ENCODE data around the gene NLGN1. TPM values are rescaled to one million over a fixed set of nuclear protein-coding genes. Genes with fewer than 3 reads are reported as not detected.

The NLGN1 gene
- total RNA-seq, 1 experiment from 2014 or later: 5.2 TPM

DNA sequence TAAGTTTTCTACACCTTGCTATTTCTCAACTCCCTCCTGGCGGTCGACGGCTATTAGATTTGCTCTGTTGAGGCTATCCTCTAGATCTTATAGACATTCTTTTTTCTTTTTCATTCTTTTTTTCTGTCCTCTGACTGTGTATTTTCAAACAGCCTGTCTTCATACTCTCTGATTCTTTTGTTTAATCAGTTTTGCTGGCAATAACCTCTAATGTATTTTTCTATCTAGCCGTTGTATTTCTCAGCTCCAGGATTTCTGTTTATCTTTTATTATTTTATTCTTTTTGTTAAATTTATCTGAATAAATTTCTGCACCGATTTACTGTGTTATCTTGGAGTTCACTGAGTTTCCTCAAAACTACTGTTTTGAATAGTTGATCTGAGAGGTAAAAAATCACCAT lies 31.5 kb downstream of the NLGN1 start:
- no peak overlapping the region for H2BK120ac ChIP-seq (ENCODE audit: low read depth, low read length, poor library complexity, severe bottlenecking)
- H3K56ac ChIP-seq (ENCODE audit: insufficient read length, low read depth, low read length): no peak overlapping the region
- no peak overlapping the region for H4K5ac ChIP-seq (ENCODE audit: insufficient read length, low read depth, low read length)
- no peak overlapping the region for H3K9ac ChIP-seq (ENCODE audit: extremely low read depth, insufficient read length, low read length)
- no peak overlapping the region for H3K18ac ChIP-seq (ENCODE audit: insufficient read length, low read depth, low read length)
- H3T11ph ChIP-seq (ENCODE audit: low read length): no peak overlapping the region
- no peak overlapping the region for H3K23ac ChIP-seq (ENCODE audit: insufficient read length, low read depth, low read length)
- H4K8ac ChIP-seq (replicated peaks; ENCODE audit: insufficient read length, low read depth, low read length): no peak overlapping the region
- no peaks in the 10 kb centered on the region for H3K27me3 ChIP-seq (ENCODE audit: insufficient read depth, low read length)
- no peak overlapping the region for H3K27ac ChIP-seq (ENCODE audit: insufficient read length, low read depth, low read length)
- TF ChIP-seq, protein P1, sequence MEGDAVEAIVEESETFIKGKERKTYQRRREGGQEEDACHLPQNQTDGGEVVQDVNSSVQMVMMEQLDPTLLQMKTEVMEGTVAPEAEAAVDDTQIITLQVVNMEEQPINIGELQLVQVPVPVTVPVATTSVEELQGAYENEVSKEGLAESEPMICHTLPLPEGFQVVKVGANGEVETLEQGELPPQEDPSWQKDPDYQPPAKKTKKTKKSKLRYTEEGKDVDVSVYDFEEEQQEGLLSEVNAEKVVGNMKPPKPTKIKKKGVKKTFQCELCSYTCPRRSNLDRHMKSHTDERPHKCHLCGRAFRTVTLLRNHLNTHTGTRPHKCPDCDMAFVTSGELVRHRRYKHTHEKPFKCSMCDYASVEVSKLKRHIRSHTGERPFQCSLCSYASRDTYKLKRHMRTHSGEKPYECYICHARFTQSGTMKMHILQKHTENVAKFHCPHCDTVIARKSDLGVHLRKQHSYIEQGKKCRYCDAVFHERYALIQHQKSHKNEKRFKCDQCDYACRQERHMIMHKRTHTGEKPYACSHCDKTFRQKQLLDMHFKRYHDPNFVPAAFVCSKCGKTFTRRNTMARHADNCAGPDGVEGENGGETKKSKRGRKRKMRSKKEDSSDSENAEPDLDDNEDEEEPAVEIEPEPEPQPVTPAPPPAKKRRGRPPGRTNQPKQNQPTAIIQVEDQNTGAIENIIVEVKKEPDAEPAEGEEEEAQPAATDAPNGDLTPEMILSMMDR (conservative IDR thresholded peaks at IDR 0.05): no peak
- H3K9me3 ChIP-seq (ENCODE audit: control insufficient read depth, low read depth, low read length): no peaks in the 10 kb centered on the region
- no peak overlapping the region for H3K4ac ChIP-seq (ENCODE audit: low read depth, low read length)
- H3K4me2 ChIP-seq (ENCODE audit: insufficient read depth, insufficient read length, low read length): no peak overlapping the region
- H3K79me2 ChIP-seq (ENCODE audit: insufficient read depth, low read length): no peaks in the 10 kb centered on the region
- Mint-ChIP-seq H3K4me1 (no peaks in the 10 kb centered on the region; a peak in 1 of 4 replicates), H3K4me3 (no peak overlapping the region), H3K27ac (no peak overlapping the region; a peak in 1 of 7 replicates), H3K36me3 (ENCODE audit: insufficient read depth in 1 of 3, low read depth in 3 of 3) (peaks cover 0 to 16% (median 7%) of the 10 kb centered on the region in 3 experiments; a peak in 5 of 7 replicates), H3K27me3 (ENCODE audit: low read depth) (no peaks in the 10 kb centered on the region), H3K9me3 (peaks cover 10 to 15% of the 10 kb centered on the region in 2 experiments)
- H3K23me2 ChIP-seq (ENCODE audit: insufficient read length, low read depth, low read length, poor library complexity, severe bottlenecking): no peaks in the 10 kb centered on the region
- H2BK20ac ChIP-seq (ENCODE audit: low read depth, low read length, poor library complexity, severe bottlenecking): no peak overlapping the region
- H3K14ac ChIP-seq (ENCODE audit: insufficient read depth, low read length): no peak overlapping the region
- no peaks in the 10 kb centered on the region for H3K4me1 ChIP-seq (ENCODE audit: insufficient read depth, low read length)
- H4K20me1 ChIP-seq (ENCODE audit: control insufficient read depth, insufficient read depth, insufficient read length): no peaks in the 10 kb centered on the region
- H4K91ac ChIP-seq (ENCODE audit: insufficient read length, low read depth, low read length): no peak overlapping the region
- no CpG with 5 or more reads among the region's 5 CpGs for WGBS (ENCODE audit: extremely low coverage, insufficient read length, low lambda C conversion rate)
- H2AFZ ChIP-seq (ENCODE audit: low read length): no peak overlapping the region
- H3K79me1 ChIP-seq (ENCODE audit: insufficient read depth, low read depth, low read length, poor library complexity, severe bottlenecking): no peaks in the 10 kb centered on the region
- no peak for DNase-seq
- no peak overlapping the region for H2BK12ac ChIP-seq (ENCODE audit: insufficient read length, low read depth, low read length)
- H2BK5ac ChIP-seq (ENCODE audit: insufficient read length, low read length): no peak overlapping the region
- H2AK5ac ChIP-seq (ENCODE audit: insufficient read length, low read length): no peak overlapping the region
- H2BK15ac ChIP-seq (ENCODE audit: low read depth, low read length): no peak overlapping the region

All from H9 (cell line).